Thoracic aorta (tissue), 2 donors: ENCODE measurements around the gene OBI1. TPM values are rescaled to one million over a fixed set of nuclear protein-coding genes. Genes with fewer than 3 reads are reported as not detected.

Experiments
- ATAC-seq: fragments of 150-250 bp; one replicate; pipeline ENCODE4 v1.8.0; 2017; ENCODE audit warnings: low read depth; ENCODE audit not compliant: insufficient number of reproducible peaks, low FRiP score
- DNase-seq: peaks from one replicate; pipeline ENCODE4 v3.0.0-alpha.2; 2020; ENCODE audit warnings: low spot score
- H3K27ac ChIP-seq, 2 donors: fragments of 200-600 bp; sonication (generic); 1 replicate in 1 of 2; 2 replicates in 1 of 2; pipeline ENCODE4 v1.5.1; 2016; ENCODE audit warnings: mild to moderate bottlenecking in 2 of 2, moderate library complexity in 2 of 2
- H3K27me3 ChIP-seq: fragments of 200-600 bp; sonication (generic); replicated peaks from 2 replicates; pipeline ENCODE4 v1.6.0; 2016; ENCODE audit warnings: mild to moderate bottlenecking; ENCODE audit not compliant: insufficient read depth
- H3K36me3 ChIP-seq: fragments of 200-600 bp; sonication (generic); one replicate; pipeline ENCODE4 v1.5.1; 2016
- H3K4me1 ChIP-seq, 2 donors: fragments of 200-600 bp; sonication (generic); 1 replicate in 1 of 2; 2 replicates in 1 of 2; pipeline versions ENCODE4 v1.5.1 to v1.6.0; 2016; ENCODE audit warnings: low read depth in 2 of 2, mild to moderate bottlenecking in 1 of 2; ENCODE audit not compliant: control insufficient read depth in 1 of 2
- H3K4me3 ChIP-seq: fragments of 200-600 bp; sonication (generic); 2 replicates; pipeline ENCODE4 v1.5.1; 2016; ENCODE audit warnings: mild to moderate bottlenecking
- H3K9me3 ChIP-seq: fragments of 200-600 bp; sonication (generic); 2 replicates; pipeline ENCODE4 v1.5.1; 2016
- total RNA-seq, 2 donors: library from RNA; depleted of rRNA; stranded (reverse); fragments of >200 nt; gene quantifications; one replicate each; pipeline versions ENCODE4 v1.1.0 to v1.2.3, GENCODE V29; 2016
- TF ChIP-seq, protein P1 (sequence below): fragments of 200-600 bp; sonication (generic); IDR thresholded peaks from one replicate; pipeline ENCODE4 v1.5.1; 2019; ENCODE audit warnings: antibody characterized with exemption

The OBI1 gene
- total RNA-seq, 2 donors from 2014 or later = 9.3 to 10.2 TPM

- H3K9me3 ChIP-seq = no peaks in the 10 kb centered on the region
- TF ChIP-seq, protein P1, sequence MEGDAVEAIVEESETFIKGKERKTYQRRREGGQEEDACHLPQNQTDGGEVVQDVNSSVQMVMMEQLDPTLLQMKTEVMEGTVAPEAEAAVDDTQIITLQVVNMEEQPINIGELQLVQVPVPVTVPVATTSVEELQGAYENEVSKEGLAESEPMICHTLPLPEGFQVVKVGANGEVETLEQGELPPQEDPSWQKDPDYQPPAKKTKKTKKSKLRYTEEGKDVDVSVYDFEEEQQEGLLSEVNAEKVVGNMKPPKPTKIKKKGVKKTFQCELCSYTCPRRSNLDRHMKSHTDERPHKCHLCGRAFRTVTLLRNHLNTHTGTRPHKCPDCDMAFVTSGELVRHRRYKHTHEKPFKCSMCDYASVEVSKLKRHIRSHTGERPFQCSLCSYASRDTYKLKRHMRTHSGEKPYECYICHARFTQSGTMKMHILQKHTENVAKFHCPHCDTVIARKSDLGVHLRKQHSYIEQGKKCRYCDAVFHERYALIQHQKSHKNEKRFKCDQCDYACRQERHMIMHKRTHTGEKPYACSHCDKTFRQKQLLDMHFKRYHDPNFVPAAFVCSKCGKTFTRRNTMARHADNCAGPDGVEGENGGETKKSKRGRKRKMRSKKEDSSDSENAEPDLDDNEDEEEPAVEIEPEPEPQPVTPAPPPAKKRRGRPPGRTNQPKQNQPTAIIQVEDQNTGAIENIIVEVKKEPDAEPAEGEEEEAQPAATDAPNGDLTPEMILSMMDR = no peak
- no peaks in the 10 kb centered on the region for H3K36me3 ChIP-seq
- H3K4me3 ChIP-seq = no peak overlapping the region
- H3K27me3 ChIP-seq = peaks cover 25% of the 10 kb centered on the region
- H3K4me1 ChIP-seq = peaks cover 2 to 5% of the 10 kb centered on the region in 2 donors
- no peak overlapping the region for H3K27ac ChIP-seq
- ATAC-seq = no peak
- DNase-seq = no peak
Measured at GRCh38 chr13:78593652-78594455, 65.1 kb downstream of the OBI1 start.

DNA sequence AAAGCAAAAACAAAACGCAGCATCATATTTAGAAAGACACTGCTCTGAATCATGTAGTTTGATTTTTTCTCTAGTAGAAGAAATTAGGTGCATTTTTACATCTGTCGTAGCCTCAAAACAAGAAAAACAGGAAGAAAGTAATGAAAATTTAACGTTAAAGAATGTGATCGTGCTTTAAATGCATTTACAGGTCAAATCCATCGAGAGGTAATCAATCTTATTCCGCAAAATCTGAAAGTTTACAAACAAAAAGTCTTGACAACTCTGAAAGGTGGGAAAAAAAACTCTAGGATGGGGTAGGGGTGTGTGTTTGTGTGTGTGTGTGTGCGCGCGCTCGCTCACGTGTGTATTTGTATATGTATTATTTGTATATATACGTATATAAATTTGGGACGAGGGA lies 65.8 kb downstream of the OBI1 start:
- Histone ChIP-seq H3K27ac (no peak overlapping the region), H3K36me3 (no peaks in the 10 kb centered on the region), H3K4me1 (peaks cover 2 to 5% of the 10 kb centered on the region in 2 donors), H3K27me3 (peaks cover 17% of the 10 kb centered on the region), H3K4me3 (no peak overlapping the region), H3K9me3 (no peaks in the 10 kb centered on the region)
- TF ChIP-seq, protein P1 = no peak
- ATAC-seq (no peak), DNase-seq (no peak)

GRCh38 chr13:78592584-78592983 lies 66.4 kb downstream of the OBI1 start:
- no peaks in the 10 kb centered on the region for H3K36me3 ChIP-seq
- H3K4me1 ChIP-seq = peaks cover 2 to 5% of the 10 kb centered on the region in 2 donors
- no peak for DNase-seq
- H3K4me3 ChIP-seq = no peak overlapping the region
- no peaks in the 10 kb centered on the region for H3K9me3 ChIP-seq
- H3K27ac ChIP-seq = no peak overlapping the region
- peaks cover 12% of the 10 kb centered on the region for H3K27me3 ChIP-seq
- TF ChIP-seq, protein P1 = no peak
- ATAC-seq = no peak

DNA sequence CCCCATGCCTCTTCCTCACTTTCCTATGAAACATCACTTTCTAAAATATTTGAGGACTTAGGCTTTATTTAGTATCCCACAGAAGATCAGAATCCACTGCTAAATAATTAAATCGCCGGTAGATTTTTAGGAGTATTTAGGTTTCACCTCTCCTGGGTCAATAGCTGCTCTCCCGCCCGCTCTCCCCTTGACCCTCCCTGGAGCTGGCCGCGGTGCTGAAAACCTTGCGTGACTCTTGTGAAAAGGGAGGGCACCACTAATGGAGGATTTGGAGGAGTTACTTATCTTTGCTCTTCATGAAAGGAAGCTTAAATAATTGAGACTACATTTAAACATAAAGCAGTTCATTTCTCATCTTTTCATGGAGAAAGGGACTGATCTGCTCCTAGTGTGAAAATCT lies 69.7 kb downstream of the OBI1 start:
- no peaks in the 10 kb centered on the region for H3K4me1 ChIP-seq
- no peak overlapping the region for H3K4me3 ChIP-seq
- TF ChIP-seq, protein P1 = no peak
- ATAC-seq = no peak
- DNase-seq = no peak
- no peaks in the 10 kb centered on the region for H3K36me3 ChIP-seq
- H3K27ac ChIP-seq = no peak overlapping the region
- H3K27me3 ChIP-seq = peaks cover 16% of the 10 kb centered on the region
- no peaks in the 10 kb centered on the region for H3K9me3 ChIP-seq

DNA sequence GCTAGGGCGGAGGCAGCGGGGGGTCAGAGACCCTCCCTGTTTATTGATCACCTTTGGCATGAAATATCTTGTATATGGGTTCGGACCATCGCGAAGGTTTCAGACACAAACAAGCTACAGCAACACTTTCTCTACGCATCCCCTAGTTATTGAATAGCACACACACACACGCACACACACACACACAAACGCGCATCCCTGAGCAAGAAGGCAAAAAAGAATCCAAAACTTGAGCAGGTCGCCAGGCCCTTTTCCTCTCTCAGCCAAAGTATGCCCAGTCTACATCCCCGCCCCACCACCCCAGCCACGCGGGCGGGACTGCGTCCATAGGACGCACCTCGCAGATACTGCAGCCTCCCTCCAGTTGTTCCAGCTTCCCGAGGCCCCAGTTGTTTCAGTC lies 71.6 kb downstream of the OBI1 start:
- Histone ChIP-seq H3K4me1 (no peaks in the 10 kb centered on the region), H3K36me3 (no peaks in the 10 kb centered on the region), H3K27ac (no peak overlapping the region), H3K4me3 (no peak overlapping the region), H3K27me3 (peaks cover 8% of the 10 kb centered on the region), H3K9me3 (no peaks in the 10 kb centered on the region)
- ATAC-seq (no peak), DNase-seq (no peak)
- TF ChIP-seq, protein P1 = no peak
